Measurements from ENCODE around the gene TSEN2. TPM values are rescaled to one million over a fixed set of nuclear protein-coding genes. Genes with fewer than 3 reads are reported as not detected.

Gene TSEN2
- total and polyA plus RNA-seq, 12 donors = 11.1 to 27.6 (median 20.5) TPM

DNA sequence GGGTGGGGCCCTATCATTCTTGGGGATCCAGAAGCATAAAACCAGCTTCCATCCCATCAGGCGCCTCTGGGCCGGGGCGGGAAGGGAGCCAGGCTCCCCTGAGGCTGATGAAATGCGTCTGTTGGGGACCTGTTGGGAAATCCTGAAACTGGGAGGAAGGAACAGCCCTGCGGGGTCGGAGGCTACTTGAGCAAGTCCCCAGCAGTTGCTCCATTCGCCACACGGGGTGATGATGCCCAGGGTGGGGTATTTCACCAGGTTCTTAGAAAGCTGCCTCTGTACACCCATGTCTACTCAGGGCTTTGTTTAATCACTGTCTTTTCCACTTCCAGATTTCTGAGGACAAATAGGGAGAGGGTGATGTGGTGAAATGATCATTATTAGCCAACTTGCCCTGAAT is 25.4 kb upstream of the TSEN2 start:
- H3K4me3 ChIP-seq = no peak overlapping the region

DNA sequence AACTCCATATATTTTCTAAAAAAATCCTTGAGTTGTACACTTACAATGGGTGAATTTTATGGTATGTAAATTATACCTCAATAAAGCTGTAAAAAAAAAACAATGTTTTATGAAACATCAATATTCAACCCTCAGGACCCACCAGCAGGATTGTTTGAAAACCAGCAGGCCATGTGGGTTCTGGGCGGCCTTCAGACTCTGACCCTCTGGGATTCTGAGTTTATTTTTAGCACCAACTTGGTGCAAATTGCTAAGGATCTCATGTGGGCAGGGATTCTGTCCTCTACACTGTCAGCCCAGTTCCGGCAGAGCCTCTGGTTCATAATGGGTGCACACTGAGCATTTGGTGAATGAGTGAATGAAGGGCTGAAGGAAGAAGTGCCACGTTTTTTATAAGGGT is 24.2 kb upstream of the TSEN2 start:
- TF ChIP-seq, protein P1, sequence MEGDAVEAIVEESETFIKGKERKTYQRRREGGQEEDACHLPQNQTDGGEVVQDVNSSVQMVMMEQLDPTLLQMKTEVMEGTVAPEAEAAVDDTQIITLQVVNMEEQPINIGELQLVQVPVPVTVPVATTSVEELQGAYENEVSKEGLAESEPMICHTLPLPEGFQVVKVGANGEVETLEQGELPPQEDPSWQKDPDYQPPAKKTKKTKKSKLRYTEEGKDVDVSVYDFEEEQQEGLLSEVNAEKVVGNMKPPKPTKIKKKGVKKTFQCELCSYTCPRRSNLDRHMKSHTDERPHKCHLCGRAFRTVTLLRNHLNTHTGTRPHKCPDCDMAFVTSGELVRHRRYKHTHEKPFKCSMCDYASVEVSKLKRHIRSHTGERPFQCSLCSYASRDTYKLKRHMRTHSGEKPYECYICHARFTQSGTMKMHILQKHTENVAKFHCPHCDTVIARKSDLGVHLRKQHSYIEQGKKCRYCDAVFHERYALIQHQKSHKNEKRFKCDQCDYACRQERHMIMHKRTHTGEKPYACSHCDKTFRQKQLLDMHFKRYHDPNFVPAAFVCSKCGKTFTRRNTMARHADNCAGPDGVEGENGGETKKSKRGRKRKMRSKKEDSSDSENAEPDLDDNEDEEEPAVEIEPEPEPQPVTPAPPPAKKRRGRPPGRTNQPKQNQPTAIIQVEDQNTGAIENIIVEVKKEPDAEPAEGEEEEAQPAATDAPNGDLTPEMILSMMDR (IDR thresholded peaks at IDR 0.05) = no peak
- no peak for TF ChIP-seq POLR2A (IDR thresholded peaks at IDR 0.05)
- WGBS, 4 donors = 65 to 88% (median 81%) methylated on average over 3 of the region's 3 CpGs
- no peak overlapping the region for H3K4me3 ChIP-seq
- H3K9me3 ChIP-seq (replicated peaks in 1 of 3) = no peaks in the 10 kb centered on the region
- H3K36me3 ChIP-seq (replicated peaks in 1 of 2) = no peaks in the 10 kb centered on the region
- no peak overlapping the region for H3K27ac ChIP-seq
- intact Hi-C loops (cut with DNase I) = no loop called here
- no peaks in the 10 kb centered on the region for H3K4me1 ChIP-seq (replicated peaks in 1 of 2)
- no peaks in the 10 kb centered on the region for H3K27me3 ChIP-seq
- DNase-seq = no peak

More for the DNA sequence above, 25.4 kb upstream of the TSEN2 start:
- TF ChIP-seq, protein P1 (IDR thresholded peaks at IDR 0.05) = no peak
- TF ChIP-seq POLR2A (IDR thresholded peaks at IDR 0.05) = no peak
- Histone ChIP-seq H3K27me3 (no peaks in the 10 kb centered on the region), H3K27ac (no peak overlapping the region), H3K9me3 (replicated peaks in 1 of 3) (no peaks in the 10 kb centered on the region), H3K36me3 (replicated peaks in 1 of 2) (no peaks in the 10 kb centered on the region), H3K4me1 (replicated peaks in 1 of 2) (no peaks in the 10 kb centered on the region)
- 74 to 81% (median 77%) methylated on average over 6 to 8 of the region's 8 CpGs for WGBS, 4 donors
- intact Hi-C loops (cut with DNase I) = no loop called here
- DNase-seq = no peak

DNA sequence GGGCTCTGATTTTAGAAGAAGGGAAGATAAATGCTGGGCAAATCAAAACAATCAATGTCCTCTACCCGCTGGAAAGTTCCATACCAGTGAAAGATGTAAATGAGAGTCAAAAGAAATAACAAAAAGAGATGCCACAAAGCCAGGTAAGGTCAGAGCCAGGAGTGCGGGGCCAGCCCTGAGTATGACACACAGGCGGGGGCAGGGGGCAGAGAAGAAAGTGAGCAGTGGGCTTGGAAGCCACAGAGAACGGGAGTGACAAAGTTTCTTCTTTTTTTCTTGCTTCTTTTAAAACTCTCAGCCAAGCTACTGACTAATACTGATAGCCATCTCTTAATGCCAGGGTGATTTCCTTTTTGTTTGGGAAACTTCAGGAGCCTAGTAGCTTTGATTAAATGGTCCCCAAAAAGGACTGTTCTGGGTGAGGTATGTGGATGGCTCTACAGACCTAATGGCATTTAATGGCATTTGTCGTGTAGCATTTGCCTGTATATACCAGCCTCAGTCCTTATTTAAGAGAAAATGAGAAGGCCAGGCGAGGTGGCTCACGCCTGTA is 23.1 kb upstream of the TSEN2 start:
- 80 to 94% (median 88%) methylated on average over 7 of the region's 7 CpGs for WGBS, 4 donors
- Histone ChIP-seq H3K9me3 (replicated peaks in 1 of 3) (no peaks in the 10 kb centered on the region), H3K27ac (no peak overlapping the region), H3K36me3 (replicated peaks in 1 of 2) (no peaks in the 10 kb centered on the region), H3K4me3 (no peak overlapping the region), H3K27me3 (no peaks in the 10 kb centered on the region), H3K4me1 (replicated peaks in 1 of 2) (no peaks in the 10 kb centered on the region)
- intact Hi-C loops (cut with DNase I) = no loop called here
- TF ChIP-seq, protein P1 (IDR thresholded peaks at IDR 0.05) = no peak
- TF ChIP-seq POLR2A (IDR thresholded peaks at IDR 0.05) = no peak
- DNase-seq = no peak

DNA sequence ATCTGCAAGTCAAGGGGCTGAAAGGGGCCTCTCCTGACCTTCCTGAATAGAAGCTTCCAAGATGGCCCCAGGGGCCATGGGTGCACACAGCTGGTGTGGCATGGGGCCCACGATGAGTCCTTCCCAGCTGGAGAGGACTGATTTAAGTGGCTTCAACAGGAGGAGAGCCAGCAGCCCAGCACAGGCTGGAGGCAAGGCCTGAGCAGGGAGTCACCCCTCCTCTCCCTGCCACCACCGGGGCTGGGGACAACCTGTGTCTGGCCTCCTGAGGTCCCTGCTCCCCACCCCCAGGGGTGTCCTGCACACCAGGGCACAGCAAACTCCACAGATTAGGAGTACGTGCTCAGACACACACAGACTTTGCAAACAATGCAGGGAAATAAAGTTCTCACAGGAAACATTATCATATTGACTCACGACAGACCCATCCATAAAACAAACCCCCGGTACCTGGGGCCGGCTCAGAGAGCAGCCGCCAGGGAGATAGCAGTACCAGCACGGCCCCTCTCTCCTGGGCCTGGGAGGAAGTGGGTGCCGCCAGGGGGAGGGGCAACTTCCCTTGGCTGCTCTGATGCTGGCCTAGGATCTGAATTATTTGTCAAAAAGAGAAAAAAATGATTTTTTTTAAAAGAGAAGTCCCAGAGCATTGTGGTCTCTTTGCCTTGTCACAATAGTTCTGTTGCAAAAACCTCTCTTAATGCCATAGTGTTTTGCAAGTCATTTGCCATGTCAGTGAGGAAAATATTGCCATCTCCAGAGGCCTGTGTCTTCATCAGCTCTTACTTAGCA is 21.9 kb upstream of the TSEN2 start:
- 51 to 67% (median 58%) methylated on average over 7 to 9 of the region's 9 CpGs for WGBS, 4 donors
- no peak overlapping the region for H3K4me3 ChIP-seq
- intact Hi-C loops (cut with DNase I) = no loop called here
- TF ChIP-seq, protein P1 (IDR thresholded peaks at IDR 0.05) = no peak
- no peak for TF ChIP-seq POLR2A (IDR thresholded peaks at IDR 0.05)
- no peaks in the 10 kb centered on the region for H3K36me3 ChIP-seq (replicated peaks in 1 of 2)
- H3K9me3 ChIP-seq (replicated peaks in 1 of 3) = no peaks in the 10 kb centered on the region
- peak in 2 of 7 donors; percentile 16 to 30 for DNase-seq
- no peaks in the 10 kb centered on the region for H3K4me1 ChIP-seq (replicated peaks in 1 of 2)
- peak overlapping the region in 1 of 5 donors; percentile 46 for H3K27ac ChIP-seq
- H3K27me3 ChIP-seq = no peaks in the 10 kb centered on the region
